Fibroblast of skin of left biceps (primary cell): ENCODE data around the gene RGS17.
A peak's percentile ranks its signal among the peaks of the same experiment; 100 is the strongest.
"Not testable (repeated sequence)": the region's sequence is repeated elsewhere in the genome, so short reads cannot be mapped to it uniquely, and the experiment has no call there.

Experiments
- DNase-seq, 2 experiments: peaks; one replicate each; pipeline ENCODE4 v3.0.0-alpha.2; 2013; ENCODE audit warnings: low read depth in 2 of 2

The RGS17 gene

GRCh38 chr6:153125032-153125431 lies 6.0 kb downstream of the RGS17 start:
- no peak for DNase-seq

GRCh38 chr6:153123801-153124200 lies 7.3 kb downstream of the RGS17 start:
- no peak for DNase-seq

- DNase-seq = no peak
Observed at GRCh38 chr6:153121311-153121710, 9.8 kb downstream of the RGS17 start.

GRCh38 chr6:153117986-153118879 lies 12.8 kb downstream of the RGS17 start:
- DNase-seq = peak in 1 of 2 experiments; percentile 20

- DNase-seq = not testable (repeated sequence)
Observed at GRCh38 chr6:153111082-153111481, 20.0 kb downstream of the RGS17 start.

- not testable (repeated sequence) for DNase-seq
Observed at GRCh38 chr6:153110612-153111011, 20.5 kb downstream of the RGS17 start.

- DNase-seq = no peak
Observed at GRCh38 chr6:153108315-153108714, 22.8 kb downstream of the RGS17 start.

GRCh38 chr6:153106021-153106420 lies 25.1 kb downstream of the RGS17 start:
- no peak for DNase-seq

GRCh38 chr6:153104220-153104619 lies 26.9 kb downstream of the RGS17 start:
- DNase-seq = no peak

GRCh38 chr6:153103319-153103655 lies 27.8 kb downstream of the RGS17 start:
- DNase-seq = no peak

- DNase-seq = no peak
Observed at GRCh38 chr6:153102605-153103318, 28.3 kb downstream of the RGS17 start.

- DNase-seq = no peak
Observed at GRCh38 chr6:153101461-153101860, 29.6 kb downstream of the RGS17 start.

GRCh38 chr6:153099636-153100035 lies 31.4 kb downstream of the RGS17 start:
- DNase-seq = no peak

GRCh38 chr6:153096792-153097191 lies 34.3 kb downstream of the RGS17 start:
- no peak for DNase-seq

- no peak for DNase-seq
Observed at GRCh38 chr6:153096031-153096430, 35.1 kb downstream of the RGS17 start.

- DNase-seq = peak; percentile 66 to 71
Observed at GRCh38 chr6:153092082-153093013, 38.7 kb downstream of the RGS17 start.

GRCh38 chr6:153090241-153090930 lies 40.7 kb downstream of the RGS17 start:
- peak in 1 of 2 experiments; percentile 18 for DNase-seq

- no peak for DNase-seq
Observed at GRCh38 chr6:153088796-153089195, 42.3 kb downstream of the RGS17 start.

- no peak for DNase-seq
Observed at GRCh38 chr6:153087436-153087835, 43.6 kb downstream of the RGS17 start.

GRCh38 chr6:153086225-153086990 lies 44.7 kb downstream of the RGS17 start:
- no peak for DNase-seq

- no peak for DNase-seq
Observed at GRCh38 chr6:153085239-153085638, 45.8 kb downstream of the RGS17 start.
